ENCODE data around the gene SPTSSA. TPM values are rescaled to one million over a fixed set of nuclear protein-coding genes. Genes with fewer than 3 reads are reported as not detected.
"Not testable (repeated sequence)": the region's sequence is repeated elsewhere in the genome, so short reads cannot be mapped to it uniquely, and the experiment has no call there.

The SPTSSA gene
- total RNA-seq, 1 donor from 2014 or later, result 26.6 TPM

GRCh38 chr14:34386865-34387485, 75.1 kb downstream of the SPTSSA start:
- Histone ChIP-seq H3K79me2 (ENCODE audit: insufficient read depth, low read length) (no peaks in the 10 kb centered on the region), H3K4me3 (ENCODE audit: insufficient read depth, low read depth, low read length) (no peak overlapping the region), H3K4me2 (ENCODE audit: low read length) (no peak overlapping the region), H3K36me3 (ENCODE audit: insufficient read depth, low read length) (no peaks in the 10 kb centered on the region), H2AFZ (ENCODE audit: low read depth, low read length) (no peak overlapping the region), H3K27ac (ENCODE audit: low read depth, low read length) (no peak overlapping the region), H4K20me1 (ENCODE audit: insufficient read depth, low read length) (no peaks in the 10 kb centered on the region), H3K27me3 (ENCODE audit: insufficient read depth, low read length) (no peaks in the 10 kb centered on the region), H3K9ac (ENCODE audit: low read length) (no peak overlapping the region), H3K4me1 (ENCODE audit: insufficient read depth, low read length) (no peaks in the 10 kb centered on the region), H3K9me3 (ENCODE audit: insufficient read depth, low read depth, low read length) (no peaks in the 10 kb centered on the region)
- Mint-ChIP-seq H3K27me3 (ENCODE audit: low read depth, unreplicated experiment) (no peaks in the 10 kb centered on the region), H3K4me1 (ENCODE audit: low read depth, unreplicated experiment) (no peaks in the 10 kb centered on the region), H3K9me3 (ENCODE audit: unreplicated experiment) (peaks cover 3% of the 10 kb centered on the region), H3K4me3 (ENCODE audit: unreplicated experiment) (no peak overlapping the region), H3K27ac (ENCODE audit: unreplicated experiment) (no peak overlapping the region), H3K36me3 (ENCODE audit: low read depth, unreplicated experiment) (no peaks in the 10 kb centered on the region)
- DNase-seq (ENCODE audit: low read depth) (no peak), FAIRE-seq (no peak)
- no peak for TF ChIP-seq CTCF (IDR thresholded peaks at IDR 0.05; ENCODE audit: insufficient read depth, low read depth, low read length)
- no peak for TF ChIP-seq EZH2 (IDR thresholded peaks at IDR 0.05; ENCODE audit: insufficient read depth, low read length)

GRCh38 chr14:34385881-34386280, 76.2 kb downstream of the SPTSSA start:
- not testable (repeated sequence) for H3K4me2 ChIP-seq (ENCODE audit: low read length); H3K27ac Mint-ChIP-seq (ENCODE audit: unreplicated experiment); H3K4me1 ChIP-seq (ENCODE audit: insufficient read depth, low read length); H4K20me1 ChIP-seq (ENCODE audit: insufficient read depth, low read length); H3K27me3 Mint-ChIP-seq (ENCODE audit: low read depth, unreplicated experiment); H3K4me1 Mint-ChIP-seq (ENCODE audit: low read depth, unreplicated experiment); H3K36me3 ChIP-seq (ENCODE audit: insufficient read depth, low read length); H3K79me2 ChIP-seq (ENCODE audit: insufficient read depth, low read length); H2AFZ ChIP-seq (ENCODE audit: low read depth, low read length); H3K9me3 Mint-ChIP-seq (ENCODE audit: unreplicated experiment); FAIRE-seq; DNase-seq (ENCODE audit: low read depth); H3K27ac ChIP-seq (ENCODE audit: low read depth, low read length); H3K9me3 ChIP-seq (ENCODE audit: insufficient read depth, low read depth, low read length); H3K4me3 Mint-ChIP-seq (ENCODE audit: unreplicated experiment); H3K27me3 ChIP-seq (ENCODE audit: insufficient read depth, low read length); H3K36me3 Mint-ChIP-seq (ENCODE audit: low read depth, unreplicated experiment); H3K4me3 ChIP-seq (ENCODE audit: insufficient read depth, low read depth, low read length); H3K9ac ChIP-seq (ENCODE audit: low read length)

- Mint-ChIP-seq H3K27me3 (ENCODE audit: low read depth, unreplicated experiment) (no peaks in the 10 kb centered on the region), H3K36me3 (ENCODE audit: low read depth, unreplicated experiment) (no peaks in the 10 kb centered on the region), H3K4me3 (ENCODE audit: unreplicated experiment) (no peak overlapping the region), H3K9me3 (ENCODE audit: unreplicated experiment) (peaks cover 1% of the 10 kb centered on the region), H3K4me1 (ENCODE audit: low read depth, unreplicated experiment) (peaks cover 9% of the 10 kb centered on the region), H3K27ac (ENCODE audit: unreplicated experiment) (no peak overlapping the region)
- TF ChIP-seq CTCF (IDR thresholded peaks at IDR 0.05; ENCODE audit: insufficient read depth, low read depth, low read length), result no peak
- no peak for TF ChIP-seq EZH2 (IDR thresholded peaks at IDR 0.05; ENCODE audit: insufficient read depth, low read length)
- H3K79me2 ChIP-seq (ENCODE audit: insufficient read depth, low read length), result no peaks in the 10 kb centered on the region
- FAIRE-seq (no peak), DNase-seq (ENCODE audit: low read depth) (no peak)
- H4K20me1 ChIP-seq (ENCODE audit: insufficient read depth, low read length), result no peaks in the 10 kb centered on the region
- no peaks in the 10 kb centered on the region for H3K27me3 ChIP-seq (ENCODE audit: insufficient read depth, low read length)
- H3K4me3 ChIP-seq (ENCODE audit: insufficient read depth, low read depth, low read length), result no peak overlapping the region
- no peak overlapping the region for H3K9ac ChIP-seq (ENCODE audit: low read length)
- no peak overlapping the region for H2AFZ ChIP-seq (ENCODE audit: low read depth, low read length)
- H3K27ac ChIP-seq (ENCODE audit: low read depth, low read length), result no peak overlapping the region
- H3K4me2 ChIP-seq (ENCODE audit: low read length), result no peak overlapping the region
- H3K9me3 ChIP-seq (ENCODE audit: insufficient read depth, low read depth, low read length), result no peaks in the 10 kb centered on the region
- no peaks in the 10 kb centered on the region for H3K36me3 ChIP-seq (ENCODE audit: insufficient read depth, low read length)
- peaks cover 3% of the 10 kb centered on the region for H3K4me1 ChIP-seq (ENCODE audit: insufficient read depth, low read length)
These were observed 78.2 kb downstream of the SPTSSA start for GRCh38 chr14:34383839-34384238.

Other genes with a start within 250 kb of the SPTSSA start
- 47.9 and 52.5 TPM in 2 replicates for gene EAPP, start 77.5 kb upstream of the SPTSSA start, total RNA-seq
- gene SNX6, start 167.9 kb upstream of the SPTSSA start, total RNA-seq, result 108 and 111 TPM in 2 replicates

All from astrocyte (in vitro differentiated cells and primary cell).